NCI-H2107 treated with DMSO at 0.1 percent for 48 hours (cell line): ENCODE results near the gene ZNF626.
A peak's percentile ranks its signal among the peaks of the same experiment; 100 is the strongest.
"Not testable (repeated sequence)": the region's sequence is repeated elsewhere in the genome, so short reads cannot be mapped to it uniquely, and the experiment has no call there.

Experiments
- DNase-seq: peaks from one replicate; lab custom pipeline; 2025; ENCODE audit not compliant: unreplicated experiment; lab: John Stamatoyannopoulos, UW

Gene ZNF626

DNA sequence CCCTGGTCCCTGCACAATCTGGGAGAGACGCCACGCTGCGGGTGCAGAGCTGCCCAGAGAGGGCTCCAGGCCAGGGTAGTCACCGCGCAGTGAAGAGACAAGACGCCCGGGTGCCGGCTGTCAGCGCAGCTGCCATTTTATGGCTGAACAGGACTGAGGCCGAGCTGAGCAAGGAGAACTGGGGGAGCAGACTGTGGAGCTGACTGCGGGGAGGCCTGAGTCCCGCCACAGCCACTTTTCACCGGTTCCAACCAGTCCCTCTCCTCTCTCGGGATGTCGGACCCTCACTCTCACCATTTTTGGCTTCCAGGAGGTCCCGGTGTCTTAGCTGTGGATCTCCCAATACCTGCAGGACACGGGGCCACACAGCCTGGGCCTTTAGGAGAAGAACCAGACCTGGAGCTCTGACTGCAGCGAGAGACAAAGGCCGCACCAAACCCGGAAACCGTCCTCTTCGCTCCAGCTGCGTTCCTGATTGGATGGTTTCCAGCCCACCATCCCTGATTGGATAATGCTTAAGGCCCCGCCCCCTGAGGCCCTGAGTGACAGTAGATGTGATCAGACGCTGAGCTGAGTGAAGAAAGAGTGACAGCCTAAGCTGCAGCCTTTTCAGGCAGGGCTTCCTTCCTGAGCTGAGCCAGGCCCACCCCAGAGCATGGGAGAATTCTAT is at the start of gene ZNF626:
Gene ZNF626 (minus strand): TSS at position 422 of the 670 bp plus-strand sequence. CDS start 125 bp downstream, at position 297.
- peak; percentile 86 for DNase-seq

GRCh38 chr19:20669263-20669662 is 7.9 kb upstream of the ZNF626 start:
- no peak for DNase-seq

GRCh38 chr19:20667281-20667680 is 5.9 kb upstream of the ZNF626 start:
- DNase-seq, result no peak

- DNase-seq, result no peak
Measured at GRCh38 chr19:20664901-20665781, 3.8 kb upstream of the ZNF626 start.

GRCh38 chr19:20664475-20664874 is 3.1 kb upstream of the ZNF626 start:
- DNase-seq, result not testable (repeated sequence)

DNA sequence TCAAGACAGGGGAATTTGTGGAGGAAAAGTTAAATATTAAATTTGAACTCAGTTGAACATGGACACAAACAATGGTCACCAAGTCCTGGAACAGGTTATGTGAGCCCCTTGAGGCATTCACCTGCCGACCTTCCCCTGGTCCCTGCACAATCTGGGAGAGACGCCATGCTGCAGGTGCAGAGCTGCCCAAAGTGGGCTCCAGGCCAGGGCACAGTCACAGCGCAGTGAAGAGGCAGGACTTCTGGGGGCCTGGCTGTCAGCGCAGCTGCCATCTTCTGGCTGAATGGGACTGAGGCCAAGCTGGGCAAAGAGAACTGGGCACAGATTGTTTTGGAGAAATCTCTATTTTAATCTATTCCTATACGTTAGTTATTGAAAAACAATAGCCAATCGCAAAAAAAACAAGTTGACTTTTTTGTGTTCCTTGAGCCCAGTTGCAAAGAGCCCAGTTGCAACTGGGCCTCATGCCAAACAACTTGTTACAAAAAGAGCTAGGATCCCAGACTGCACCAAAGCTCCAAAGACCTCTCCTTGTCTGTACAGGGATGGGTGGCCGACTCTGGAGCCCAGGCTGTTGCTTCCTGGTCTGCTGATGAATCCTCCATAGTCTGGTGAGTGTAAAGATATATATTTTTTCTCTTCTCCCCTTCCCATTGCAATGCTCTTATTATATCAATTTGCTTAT is 1.2 kb upstream of the ZNF626 start:
- no peak for DNase-seq

- DNase-seq, result no peak
Measured at GRCh38 chr19:20660473-20661140, 764 bp downstream of the ZNF626 start.

DNA sequence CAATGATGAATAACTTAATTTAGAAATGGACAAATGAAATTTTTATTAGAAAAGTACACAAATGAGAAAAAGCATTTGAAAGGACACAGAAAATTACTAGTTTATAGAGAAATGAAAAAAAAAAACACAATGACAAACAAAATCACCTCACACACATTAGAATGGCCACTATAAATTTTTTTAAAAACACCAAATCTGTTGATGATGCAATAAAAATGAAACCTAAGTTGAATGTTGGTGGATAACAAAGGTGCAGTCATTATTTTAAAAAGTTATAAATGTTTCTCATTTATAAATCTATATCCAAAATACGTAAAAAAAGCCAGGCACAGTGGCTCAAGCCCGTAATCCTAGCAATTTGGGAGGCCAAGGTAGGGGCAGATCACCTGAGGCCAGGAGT is 20.8 kb downstream of the ZNF626 start:
- DNase-seq, result no peak

DNA sequence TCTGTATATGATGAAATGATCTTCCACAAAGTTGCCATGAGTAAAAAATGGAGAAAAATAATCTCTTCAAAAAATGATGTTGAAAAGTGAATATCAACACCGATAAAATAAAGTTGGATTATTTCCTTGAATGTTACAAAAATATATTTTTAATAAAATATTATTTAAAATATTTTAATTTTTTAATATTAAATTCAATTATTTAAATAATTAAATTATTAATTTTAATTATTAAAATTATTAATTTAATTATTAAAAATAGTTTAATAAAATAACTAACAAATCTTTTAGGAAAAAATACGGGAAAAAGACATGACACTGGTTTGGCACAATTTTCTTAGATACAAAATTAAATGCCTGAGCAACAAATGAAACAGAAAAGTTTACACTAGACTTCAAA is 21.3 kb downstream of the ZNF626 start:
- no peak for DNase-seq

DNA sequence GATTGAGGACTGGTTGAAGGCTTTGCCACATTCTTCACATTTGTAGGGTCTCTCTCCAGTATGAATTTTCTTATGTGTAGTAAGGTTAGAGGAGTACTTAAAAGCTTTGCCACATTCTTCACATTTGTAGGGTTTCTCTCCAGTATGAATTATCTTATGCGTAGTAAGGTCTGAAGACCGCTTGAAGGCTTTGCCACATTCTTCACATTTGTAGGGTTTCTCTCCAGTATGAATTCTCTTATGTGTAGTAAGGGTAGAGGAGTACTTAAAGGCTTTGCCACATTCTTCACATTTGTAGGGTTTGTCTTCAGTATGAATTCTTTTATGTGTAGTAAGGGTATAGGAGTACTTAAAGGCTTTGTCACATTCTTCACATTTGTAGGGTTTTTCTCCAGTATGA is 36.8 kb downstream of the ZNF626 start:
- DNase-seq, result not testable (repeated sequence)

GRCh38 chr19:20616071-20616470 is 45.3 kb downstream of the ZNF626 start:
- no peak for DNase-seq

GRCh38 chr19:20614971-20615370 is 46.4 kb downstream of the ZNF626 start:
- DNase-seq, result not testable (repeated sequence)

GRCh38 chr19:20612711-20613316 is 48.6 kb downstream of the ZNF626 start:
- no peak for DNase-seq

- no peak for DNase-seq
Measured at GRCh38 chr19:20611866-20612265, 49.5 kb downstream of the ZNF626 start.

GRCh38 chr19:20607943-20608342 is 53.4 kb downstream of the ZNF626 start:
- DNase-seq, result no peak
